Loucy (cell line): ENCODE results near the gene SEZ6.
A peak's percentile ranks its signal among the peaks of the same experiment; 100 is the strongest.

ENCODE experiments used
- H2AFZ ChIP-seq: fragments of 200-600 bp; sonication (generic); 2 replicates; pipeline ENCODE4 v1.6.0; 2016; ENCODE audit warnings: antibody characterized with exemption, mild to moderate bottlenecking, low read length, moderate library complexity
- H3F3A ChIP-seq: fragments of 200-600 bp; 2 replicates; pipeline ENCODE4 v1.6.0; 2016; ENCODE audit warnings: antibody characterized with exemption, low read depth, mild to moderate bottlenecking
- H3K27me3 ChIP-seq: fragments of 200-600 bp; sonication (generic); 2 replicates; pipeline ENCODE4 v1.6.1; 2014; ENCODE audit warnings: low read length, mild to moderate bottlenecking; ENCODE audit not compliant: insufficient read depth, poor library complexity, severe bottlenecking
- H3K36me3 ChIP-seq: fragments of 200-600 bp; sonication (generic); 2 replicates; pipeline ENCODE4 v1.6.1; 2016; ENCODE audit warnings: low read length; ENCODE audit not compliant: insufficient read depth
- H3K4me1 ChIP-seq: fragments of 200-600 bp; sonication (generic); 2 replicates; pipeline ENCODE4 v1.5.1; 2014; ENCODE audit warnings: low read length, mild to moderate bottlenecking; ENCODE audit not compliant: insufficient read depth, poor library complexity, severe bottlenecking
- H3K4me2 ChIP-seq: fragments of 200-600 bp; sonication (generic); 2 replicates; pipeline ENCODE4 v1.6.0; 2014; ENCODE audit warnings: antibody characterized with exemption, low read length, low read depth, mild to moderate bottlenecking; ENCODE audit not compliant: poor library complexity, severe bottlenecking
- H3K4me3 ChIP-seq: fragments of 200-600 bp; sonication (generic); 2 replicates; pipeline ENCODE4 v1.5.1; 2014; ENCODE audit warnings: low read length, mild to moderate bottlenecking, mixed read lengths; ENCODE audit not compliant: poor library complexity, severe bottlenecking
- H3K79me2 ChIP-seq: fragments of 200-600 bp; sonication (generic); 2 replicates; pipeline ENCODE4 v1.6.1; 2014; ENCODE audit warnings: low read length; ENCODE audit not compliant: insufficient read depth
- H3K9ac ChIP-seq: fragments of 200-600 bp; sonication (generic); 2 replicates; pipeline ENCODE4 v1.6.0; 2014; ENCODE audit warnings: mild to moderate bottlenecking, low read depth, low read length, moderate library complexity; ENCODE audit not compliant: poor library complexity, severe bottlenecking
- H3K9me2 ChIP-seq: fragments of 200-600 bp; sonication (generic); replicated peaks from 2 replicates; pipeline ENCODE4 v1.6.1; 2016; ENCODE audit warnings: low read depth, low read length, mixed read lengths
- H3K9me3 ChIP-seq: fragments of 200-600 bp; sonication (generic); 2 replicates; pipeline ENCODE4 v1.6.1; 2014; ENCODE audit warnings: mild to moderate bottlenecking, antibody characterized with exemption, low read length, low read depth; ENCODE audit not compliant: insufficient read depth
- H4K20me1 ChIP-seq: fragments of 200-600 bp; sonication (generic); 2 replicates; pipeline ENCODE4 v1.6.0; 2014; ENCODE audit warnings: antibody characterized with exemption, low read length, mild to moderate bottlenecking; ENCODE audit not compliant: insufficient read depth, poor library complexity, severe bottlenecking
- EZH2phosphoT487 ChIP-seq: fragments of 200-600 bp; IDR thresholded peaks from 2 replicates; pipeline ENCODE4 v1.6.1; 2018; ENCODE audit warnings: antibody characterized with exemption, mild to moderate bottlenecking, moderate library complexity, borderline replicate concordance
- TF ChIP-seq, protein P1 (sequence below): fragments of 200-600 bp; sonication (generic); conservative IDR thresholded peaks from 2 replicates; pipeline ENCODE4 v1.5.1; 2014; ENCODE audit warnings: mild to moderate bottlenecking, antibody characterized with exemption, low read length

Gene SEZ6

GRCh38 chr17:29019475-29020181 lies 13.8 kb upstream of the SEZ6 start:
- Histone ChIP-seq H3K4me1 (peaks cover 13% of the 10 kb centered on the region), H3K9ac (no peak overlapping the region), H3K9me2 (no peaks in the 10 kb centered on the region), H3K9me3 (no peaks in the 10 kb centered on the region), H4K20me1 (no peaks in the 10 kb centered on the region), H3K36me3 (no peaks in the 10 kb centered on the region), H3K79me2 (no peaks in the 10 kb centered on the region), H2AFZ (peak overlapping the region; percentile 57), H3K27me3 (no peaks in the 10 kb centered on the region), H3K4me3 (no peak overlapping the region), H3F3A (no peaks in the 10 kb centered on the region), H3K4me2 (peak overlapping the region; percentile 60)
- no peak for TF ChIP-seq EZH2phosphoT487
- TF ChIP-seq, protein P1, sequence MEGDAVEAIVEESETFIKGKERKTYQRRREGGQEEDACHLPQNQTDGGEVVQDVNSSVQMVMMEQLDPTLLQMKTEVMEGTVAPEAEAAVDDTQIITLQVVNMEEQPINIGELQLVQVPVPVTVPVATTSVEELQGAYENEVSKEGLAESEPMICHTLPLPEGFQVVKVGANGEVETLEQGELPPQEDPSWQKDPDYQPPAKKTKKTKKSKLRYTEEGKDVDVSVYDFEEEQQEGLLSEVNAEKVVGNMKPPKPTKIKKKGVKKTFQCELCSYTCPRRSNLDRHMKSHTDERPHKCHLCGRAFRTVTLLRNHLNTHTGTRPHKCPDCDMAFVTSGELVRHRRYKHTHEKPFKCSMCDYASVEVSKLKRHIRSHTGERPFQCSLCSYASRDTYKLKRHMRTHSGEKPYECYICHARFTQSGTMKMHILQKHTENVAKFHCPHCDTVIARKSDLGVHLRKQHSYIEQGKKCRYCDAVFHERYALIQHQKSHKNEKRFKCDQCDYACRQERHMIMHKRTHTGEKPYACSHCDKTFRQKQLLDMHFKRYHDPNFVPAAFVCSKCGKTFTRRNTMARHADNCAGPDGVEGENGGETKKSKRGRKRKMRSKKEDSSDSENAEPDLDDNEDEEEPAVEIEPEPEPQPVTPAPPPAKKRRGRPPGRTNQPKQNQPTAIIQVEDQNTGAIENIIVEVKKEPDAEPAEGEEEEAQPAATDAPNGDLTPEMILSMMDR: no peak

DNA sequence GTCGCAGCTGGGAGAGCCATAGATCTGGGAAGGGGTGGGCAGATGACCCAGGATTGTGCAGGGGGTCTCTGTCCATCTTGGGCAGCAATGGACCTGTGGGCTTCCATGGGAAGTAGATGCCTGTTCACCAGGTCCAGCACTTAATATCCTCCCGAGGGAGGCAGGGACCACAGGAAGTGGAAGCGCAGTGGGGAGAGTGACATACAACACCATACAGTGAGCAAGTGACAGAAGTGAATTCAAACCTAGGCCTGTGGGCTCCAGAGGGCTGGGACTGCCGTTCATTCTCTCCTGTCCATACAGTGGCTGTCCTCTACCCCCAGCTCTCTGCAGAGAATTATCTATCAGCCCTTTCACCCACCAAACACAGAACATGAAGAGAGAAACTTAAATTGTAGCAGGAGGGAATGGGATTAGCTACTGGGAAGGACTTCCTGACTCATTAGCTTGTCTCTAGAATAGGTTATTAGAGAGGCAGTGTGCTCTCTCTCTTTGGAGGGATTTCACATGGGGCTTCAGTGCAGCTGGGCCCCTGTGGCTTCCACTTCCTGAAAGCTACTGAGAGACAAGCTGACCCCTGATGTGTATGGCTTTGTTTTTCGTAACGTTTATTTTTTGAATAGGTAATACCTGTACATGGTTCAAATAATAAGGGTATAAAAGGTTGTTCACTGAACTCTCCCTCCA lies 13.1 kb upstream of the SEZ6 start:
- no peaks in the 10 kb centered on the region for H3K27me3 ChIP-seq
- H3K4me2 ChIP-seq: peak overlapping the region; percentile 60

DNA sequence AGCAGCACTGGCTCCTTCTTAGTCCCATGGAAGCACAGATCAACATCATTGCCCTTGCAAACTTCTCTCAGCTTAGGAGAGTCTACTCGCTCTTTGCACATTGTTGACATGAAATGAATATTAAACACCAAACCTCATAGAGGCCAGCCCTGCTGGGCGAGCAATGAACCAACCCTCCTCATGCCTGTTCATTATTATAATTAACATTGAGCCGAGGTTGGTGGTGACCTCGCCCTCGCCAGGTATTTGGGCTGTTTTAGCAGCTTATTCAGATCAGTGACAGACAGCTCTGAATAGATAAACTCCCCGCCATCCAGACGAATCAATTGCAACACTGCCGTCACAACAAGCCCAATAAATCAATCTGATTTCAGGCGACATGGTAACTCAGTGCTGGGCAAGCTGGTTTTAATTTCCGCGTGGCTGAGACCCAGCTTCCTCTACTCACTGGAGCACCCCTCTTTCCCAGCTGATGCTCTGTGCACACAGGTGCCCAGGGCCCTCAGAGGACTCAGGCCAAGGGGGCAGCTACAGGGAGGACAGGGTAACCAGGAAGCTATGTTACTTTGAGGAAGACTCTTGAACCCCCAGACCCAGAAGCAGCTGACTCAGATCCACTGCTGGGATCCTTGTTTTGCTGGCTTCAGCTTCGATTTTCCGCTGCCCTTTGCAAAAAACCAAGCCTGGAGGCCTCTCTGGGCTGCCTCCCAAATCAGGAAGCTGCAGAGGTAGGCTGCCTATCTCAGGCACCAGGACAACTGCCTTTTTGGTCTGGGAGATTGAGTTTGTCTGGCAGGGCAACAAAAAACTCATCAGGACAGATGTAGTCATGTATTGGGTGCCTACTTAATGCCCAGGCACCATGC lies 10.7 kb upstream of the SEZ6 start:
- H3K4me3 ChIP-seq: no peak overlapping the region
- no peak overlapping the region for H3K9ac ChIP-seq
- peaks cover 13% of the 10 kb centered on the region for H3K4me1 ChIP-seq
- no peak for TF ChIP-seq EZH2phosphoT487
- TF ChIP-seq, protein P1: no peak
- H3K9me2 ChIP-seq: no peaks in the 10 kb centered on the region
- no peaks in the 10 kb centered on the region for H3K36me3 ChIP-seq
- no peak overlapping the region for H3K4me2 ChIP-seq
- no peak overlapping the region for H2AFZ ChIP-seq
- H3K27me3 ChIP-seq: no peaks in the 10 kb centered on the region
- no peaks in the 10 kb centered on the region for H3F3A ChIP-seq
- no peaks in the 10 kb centered on the region for H4K20me1 ChIP-seq
- no peaks in the 10 kb centered on the region for H3K79me2 ChIP-seq
- H3K9me3 ChIP-seq: no peaks in the 10 kb centered on the region

More for the DNA sequence above, 13.1 kb upstream of the SEZ6 start:
- Histone ChIP-seq H4K20me1 (no peaks in the 10 kb centered on the region), H3K9me2 (no peaks in the 10 kb centered on the region), H3K79me2 (no peaks in the 10 kb centered on the region), H3K36me3 (no peaks in the 10 kb centered on the region), H2AFZ (peak overlapping the region; percentile 57), H3F3A (no peaks in the 10 kb centered on the region), H3K4me1 (peaks cover 13% of the 10 kb centered on the region), H3K9me3 (no peaks in the 10 kb centered on the region), H3K4me3 (peak overlapping the region; percentile 12), H3K9ac (no peak overlapping the region)
- TF ChIP-seq, protein P1: no peak
- TF ChIP-seq EZH2phosphoT487: no peak
